Measurements from ENCODE around the gene KCNJ15. TPM values are rescaled to one million over a fixed set of nuclear protein-coding genes. Genes with fewer than 3 reads are reported as not detected.

The KCNJ15 gene
- total and polyA plus RNA-seq, 2 donors (not counting 1 experiment from before 2014, with no cell fraction given): not detected

GRCh38 chr21:38286739-38287471 lies 30.1 kb downstream of the KCNJ15 start:
- Histone ChIP-seq H3K4me2 (replicated peaks; ENCODE audit: low read depth, low read length, poor library complexity, severe bottlenecking) (no peak overlapping the region), H3K27me3 (replicated peaks in 1 of 4; ENCODE audit: control extremely low read depth in 1 of 4, control insufficient read depth in 3 of 4, insufficient read depth in 4 of 4, low read length in 3 of 4) (no peaks in the 10 kb centered on the region), H4K20me1 (ENCODE audit: control insufficient read depth, insufficient read depth, low read length, poor library complexity, severe bottlenecking) (no peaks in the 10 kb centered on the region), H3K36me3 (replicated peaks in 1 of 2; ENCODE audit: control extremely low read depth in 1 of 2, control insufficient read depth in 1 of 2, extremely low read depth in 1 of 2, insufficient read depth in 2 of 2, low read length in 1 of 2) (no peaks in the 10 kb centered on the region), H3K9me3 (ENCODE audit: control extremely low read depth in 1 of 3, control insufficient read depth in 2 of 3, insufficient read depth in 1 of 3, low read length in 2 of 3) (no peaks in the 10 kb centered on the region), H3K4me3 (ENCODE audit: control extremely low read depth in 1 of 5, extremely low read depth in 1 of 5, insufficient read depth in 1 of 5, low read depth in 2 of 5, low read length in 4 of 5) (no peak overlapping the region), H3K79me2 (ENCODE audit: control insufficient read depth, insufficient read depth, low read length) (no peaks in the 10 kb centered on the region), H2AFZ (ENCODE audit: insufficient read depth, low read depth, low read length, poor library complexity, severe bottlenecking) (no peak overlapping the region), H3K4me1 (ENCODE audit: control insufficient read depth in 2 of 2, insufficient read depth in 2 of 2, low read length in 2 of 2) (no peaks in the 10 kb centered on the region), H3K9ac (ENCODE audit: low read length) (no peak overlapping the region), H3K27ac (ENCODE audit: low read length in 2 of 2) (no peak overlapping the region)
- no peak overlapping the region for H3K4me3 Mint-ChIP-seq
- 90% methylated on average over 2 of the region's 3 CpGs for WGBS (ENCODE audit: insufficient coverage)
- intact Hi-C loops (cut with micrococcal nuclease): no loop called here
- no peaks in the 10 kb centered on the region for H3K4me1 Mint-ChIP-seq
- no peak for ATAC-seq (ENCODE audit: low read depth)
- ChIA-PET POLR2A (no interaction called here), CTCF (no interaction called here)
- DNase-seq: no peak
- no peak overlapping the region for H3K27ac Mint-ChIP-seq
- TF ChIP-seq CTCF (IDR thresholded peaks at IDR 0.05): no peak
- no peak for TF ChIP-seq EZH2 (IDR thresholded peaks at IDR 0.05; ENCODE audit: borderline replicate concordance, insufficient read depth, low read depth, low read length, poor library complexity, severe bottlenecking)
- H3K9me3 Mint-ChIP-seq (ENCODE audit: insufficient read depth): no peaks in the 10 kb centered on the region
- no peaks in the 10 kb centered on the region for H3K27me3 Mint-ChIP-seq

DNA sequence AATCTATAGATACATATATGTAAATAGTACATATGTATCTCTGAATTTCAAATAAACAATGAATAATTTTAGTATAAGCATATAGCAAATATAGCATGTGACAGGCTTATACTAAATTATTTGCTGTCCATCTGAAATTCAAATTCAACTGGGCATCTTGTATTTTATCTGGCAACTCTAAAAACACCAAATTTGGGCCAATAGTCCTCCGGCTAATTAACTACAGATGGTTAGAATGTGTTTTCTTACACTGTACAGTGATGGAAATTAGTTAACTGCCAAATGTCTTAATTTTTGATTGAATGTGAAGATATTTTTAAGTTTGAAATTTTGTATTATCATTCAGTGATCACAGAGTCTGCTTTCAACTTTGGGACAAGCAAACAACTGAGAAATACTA lies 30.7 kb downstream of the KCNJ15 start:
- ChIA-PET POLR2A (no interaction called here), CTCF (no interaction called here)
- H3K4me3 ChIP-seq (ENCODE audit: control extremely low read depth in 1 of 5, extremely low read depth in 1 of 5, insufficient read depth in 1 of 5, low read depth in 2 of 5, low read length in 4 of 5): no peak overlapping the region
- DNase-seq (no peak), ATAC-seq (ENCODE audit: low read depth) (no peak)
- H3K9me3 Mint-ChIP-seq (ENCODE audit: insufficient read depth): no peaks in the 10 kb centered on the region
- no CpG with 5 or more reads among the region's 1 CpG for WGBS (ENCODE audit: insufficient coverage)
- intact Hi-C loops (cut with micrococcal nuclease): no loop called here
- H3K9me3 ChIP-seq (ENCODE audit: control extremely low read depth in 1 of 3, control insufficient read depth in 2 of 3, insufficient read depth in 1 of 3, low read length in 2 of 3): no peaks in the 10 kb centered on the region
- H3K27me3 ChIP-seq (replicated peaks in 1 of 4; ENCODE audit: control extremely low read depth in 1 of 4, control insufficient read depth in 3 of 4, insufficient read depth in 4 of 4, low read length in 3 of 4): no peaks in the 10 kb centered on the region
- H3K4me2 ChIP-seq (replicated peaks; ENCODE audit: low read depth, low read length, poor library complexity, severe bottlenecking): no peak overlapping the region
- H3K9ac ChIP-seq (ENCODE audit: low read length): no peak overlapping the region
- no peaks in the 10 kb centered on the region for H3K4me1 ChIP-seq (ENCODE audit: control insufficient read depth in 2 of 2, insufficient read depth in 2 of 2, low read length in 2 of 2)
- no peaks in the 10 kb centered on the region for H3K4me1 Mint-ChIP-seq
- TF ChIP-seq CTCF (IDR thresholded peaks at IDR 0.05) (no peak), EZH2 (IDR thresholded peaks at IDR 0.05; ENCODE audit: borderline replicate concordance, insufficient read depth, low read depth, low read length, poor library complexity, severe bottlenecking) (no peak)
- H3K79me2 ChIP-seq (ENCODE audit: control insufficient read depth, insufficient read depth, low read length): no peaks in the 10 kb centered on the region
- no peaks in the 10 kb centered on the region for H3K36me3 ChIP-seq (replicated peaks in 1 of 2; ENCODE audit: control extremely low read depth in 1 of 2, control insufficient read depth in 1 of 2, extremely low read depth in 1 of 2, insufficient read depth in 2 of 2, low read length in 1 of 2)
- no peak overlapping the region for H2AFZ ChIP-seq (ENCODE audit: insufficient read depth, low read depth, low read length, poor library complexity, severe bottlenecking)
- no peak overlapping the region for H3K27ac Mint-ChIP-seq
- no peak overlapping the region for H3K27ac ChIP-seq (ENCODE audit: low read length in 2 of 2)
- no peaks in the 10 kb centered on the region for H3K27me3 Mint-ChIP-seq
- no peak overlapping the region for H3K4me3 Mint-ChIP-seq
- H4K20me1 ChIP-seq (ENCODE audit: control insufficient read depth, insufficient read depth, low read length, poor library complexity, severe bottlenecking): no peaks in the 10 kb centered on the region

All from B cell (primary cell).